Transverse colon (tissue), 4 donors: ENCODE measurements around the gene SNPH. TPM values are rescaled to one million over a fixed set of nuclear protein-coding genes. Genes with fewer than 3 reads are reported as not detected.

Source experiments
- DNase-seq: peaks from one replicate; pipeline ENCODE4 v3.0.0-alpha.2; 2019
- H3K27ac ChIP-seq, 4 donors: fragments of 200-600 bp; sonication (generic); 2 replicates each; pipeline ENCODE4 v1.5.1; 2016 to 2018; ENCODE audit warnings: inconsistent platforms in 4 of 4
- H3K27me3 ChIP-seq: fragments of 200-600 bp; sonication (generic); 2 replicates; pipeline ENCODE4 v1.5.1; 2017; ENCODE audit warnings: inconsistent platforms
- H3K36me3 ChIP-seq, 4 donors: fragments of 200-600 bp; sonication (generic); 2 replicates each; pipeline ENCODE4 v1.5.1; 2017 to 2019; ENCODE audit warnings: inconsistent platforms in 4 of 4
- H3K4me1 ChIP-seq, 4 donors: fragments of 200-600 bp; sonication (generic); 2 replicates each; pipeline ENCODE4 v1.5.1; 2017 to 2020; ENCODE audit warnings: inconsistent platforms in 4 of 4
- H3K4me3 ChIP-seq, 4 donors: fragments of 200-600 bp; sonication (generic); 1 replicate in 1 of 4; 2 replicates in 3 of 4; pipeline versions ENCODE4 v1.5.1 to v1.6.1; 2017 to 2019; ENCODE audit warnings: inconsistent platforms in 4 of 4
- H3K9me3 ChIP-seq, 2 donors: fragments of 200-600 bp; sonication (generic); 2 replicates each; pipeline ENCODE4 v1.5.1; 2017 to 2019; ENCODE audit warnings: inconsistent platforms in 2 of 2
- CTCF ChIP-seq, 5 experiments: fragments of 200-600 bp in 3 of 5; fragments of 450-650 bp in 2 of 5; sonication (generic) in 3 of 5; IDR thresholded peaks; 1 replicate in 2 of 5; 2 replicates in 3 of 5; pipeline ENCODE4 v1.5.1; 2016 to 2017; ENCODE audit warnings: antibody characterized with exemption in 5 of 5, inconsistent platforms in 3 of 5, mild to moderate bottlenecking in 2 of 5, moderate library complexity in 1 of 5
- EP300 ChIP-seq: sonication (generic); formaldehyde crosslinking; IDR thresholded peaks from one replicate; pipeline ENCODE4 v1.6.1; 2017; ENCODE audit warnings: antibody characterized with exemption, low read depth
- POLR2A ChIP-seq: fragments of 450-650 bp; IDR thresholded peaks from one replicate; pipeline ENCODE4 v1.6.1; 2016; ENCODE audit warnings: antibody characterized with exemption, mild to moderate bottlenecking, moderate library complexity
- POLR2AphosphoS5 ChIP-seq, 3 donors: sonication (generic); formaldehyde crosslinking; IDR thresholded peaks; one replicate each; pipeline ENCODE4 v1.6.1; 2016; ENCODE audit warnings: antibody characterized with exemption in 3 of 3
- WGBS, 2 donors: methylation state at CpG; one replicate each; pipeline ENCODE4 v1.1.5; 2018; ENCODE audit warnings: low coverage in 1 of 2; 5-methylcytosine and 5-hydroxymethylcytosine counted together
- in situ Hi-C, 4 donors: fragments of 200-750 bp; cut with MboI; loops; one replicate each; pipeline versions ENCODE4 v1.15.0 to v1.15.1; 2017; ENCODE audit warnings: low sequenced_read_pairs in 3 of 4, low pct_ligation_motif_present in 1 of 4, low pct_unique_long_range_greater_than_20kb in 1 of 4
- intact Hi-C: fragments of 100-400 bp; cut with DNase I; formaldehyde crosslinking; loops from one replicate; pipeline ENCODE4 v1.15.1; 2023; ENCODE audit warnings: low total_unique reads
- total RNA-seq, 4 donors: library from RNA; depleted of rRNA; stranded (reverse); fragments of >200 nt; gene quantifications; one replicate each; pipeline ENCODE4 v1.1.0, GENCODE V29; 2016

Gene SNPH
- total RNA-seq, 4 donors from 2014 or later, result 2.2 to 2.6 (median 2.3) TPM

- in situ Hi-C loops (no loop called here), intact Hi-C loops (no loop called here)
- 70 to 82% methylated on average over 9 to 11 of the region's 11 CpGs for WGBS, 2 donors
- Histone ChIP-seq H3K4me1 (peaks cover 20 to 29% (median 25%) of the 10 kb centered on the region in 4 donors), H3K9me3 (no peaks in the 10 kb centered on the region), H3K27ac (peak overlapping the region; percentile 50 to 99 (median 98)), H3K27me3 (no peaks in the 10 kb centered on the region), H3K36me3 (no peaks in the 10 kb centered on the region), H3K4me3 (no peak overlapping the region)
- peak; percentile 20 for DNase-seq
- TF ChIP-seq POLR2A (peak; percentile 15), EP300 (no peak), POLR2AphosphoS5 (IDR thresholded peaks at IDR 0.05) (peak; percentile 7 to 59 (median 37)), CTCF (IDR thresholded peaks at IDR 0.05) (no peak)
Measured at GRCh38 chr20:1322511-1323245, 56.6 kb downstream of the SNPH start.

- H3K36me3 ChIP-seq, result no peaks in the 10 kb centered on the region
- in situ Hi-C loops, result no loop called here
- H3K4me3 ChIP-seq, result no peak overlapping the region
- no peaks in the 10 kb centered on the region for H3K9me3 ChIP-seq
- peak overlapping the region; percentile 50 to 99 (median 98) for H3K27ac ChIP-seq
- WGBS, 2 donors, result 60 to 76% methylated on average over 6 of the region's 6 CpGs
- DNase-seq, result no peak
- intact Hi-C loops, result no loop called here
- H3K27me3 ChIP-seq, result no peaks in the 10 kb centered on the region
- peaks cover 25 to 35% (median 30%) of the 10 kb centered on the region in 4 donors for H3K4me1 ChIP-seq
- TF ChIP-seq POLR2AphosphoS5 (IDR thresholded peaks at IDR 0.05) (no peak), POLR2A (peak; percentile 2)
Measured at GRCh38 chr20:1323256-1323655, 57.2 kb downstream of the SNPH start.

GRCh38 chr20:1323830-1324597, 57.9 kb downstream of the SNPH start:
- intact Hi-C loops, result loop anchor here (2.0 kb wide), 1 partner anchor 69 kb away; the partner anchor contains the start of gene FKBP1A
- TF ChIP-seq POLR2AphosphoS5 (IDR thresholded peaks at IDR 0.05) (no peak), POLR2A (no peak), EP300 (no peak), CTCF (IDR thresholded peaks at IDR 0.05) (no peak)
- Histone ChIP-seq H3K4me3 (no peak overlapping the region), H3K9me3 (no peaks in the 10 kb centered on the region), H3K4me1 (peaks cover 30 to 43% (median 37%) of the 10 kb centered on the region in 4 donors), H3K36me3 (no peaks in the 10 kb centered on the region), H3K27me3 (no peaks in the 10 kb centered on the region), H3K27ac (peak overlapping the region; percentile 50 to 99 (median 98))
- in situ Hi-C loops, result no loop called here
- DNase-seq, result no peak
- WGBS, 2 donors, result 83 to 89% methylated on average over 4 to 12 of the region's 12 CpGs

- Histone ChIP-seq H3K9me3 (no peaks in the 10 kb centered on the region), H3K4me1 (peaks cover 32 to 49% (median 44%) of the 10 kb centered on the region in 4 donors), H3K27ac (peak overlapping the region; percentile 93 to 99 (median 98)), H3K27me3 (no peaks in the 10 kb centered on the region), H3K36me3 (no peaks in the 10 kb centered on the region), H3K4me3 (peak overlapping the region; percentile 14 to 83 (median 78))
- in situ Hi-C loops, result no loop called here
- DNase-seq, result no peak
- whole genome bisulfite sequencing, 2 donors, result 13 to 25% methylated on average over 8 to 15 of the region's 15 CpGs
- intact Hi-C loops, result loop anchor here (2.0 kb wide), 1 partner anchor 68 kb away; the partner anchor contains the start of gene FKBP1A
- no peak for TF ChIP-seq EP300
- no peak for TF ChIP-seq POLR2AphosphoS5 (IDR thresholded peaks at IDR 0.05)
- no peak for TF ChIP-seq CTCF (IDR thresholded peaks at IDR 0.05)
- no peak for TF ChIP-seq POLR2A
Measured at GRCh38 chr20:1324598-1325172, 58.6 kb downstream of the SNPH start.
